Neural progenitor cell (in vitro differentiated cells): ENCODE measurements around the gene COMMD10.

Experiments
- CTCF ChIP-seq: fragments of 200-600 bp; sonication (generic); IDR thresholded peaks from 2 replicates; pipeline ENCODE4 v1.5.1; 2017; ENCODE audit warnings: antibody characterized with exemption, mild to moderate bottlenecking
- EZH2 ChIP-seq: fragments of 200-600 bp; sonication (generic); IDR thresholded peaks from 2 replicates; pipeline ENCODE4 v1.6.1; 2017; ENCODE audit warnings: antibody characterized with exemption, mild to moderate bottlenecking, moderate library complexity

- no peak for TF ChIP-seq CTCF
- TF ChIP-seq EZH2 = no peak
These were observed 5.5 kb downstream of the COMMD10 start for GRCh38 chr5:116090302-116090701.
